ENCODE results near the gene STEAP2. TPM values are rescaled to one million over a fixed set of nuclear protein-coding genes. Genes with fewer than 3 reads are reported as not detected.

The STEAP2 gene
- total RNA-seq, 1 donor from 2014 or later = 18.7 TPM

DNA sequence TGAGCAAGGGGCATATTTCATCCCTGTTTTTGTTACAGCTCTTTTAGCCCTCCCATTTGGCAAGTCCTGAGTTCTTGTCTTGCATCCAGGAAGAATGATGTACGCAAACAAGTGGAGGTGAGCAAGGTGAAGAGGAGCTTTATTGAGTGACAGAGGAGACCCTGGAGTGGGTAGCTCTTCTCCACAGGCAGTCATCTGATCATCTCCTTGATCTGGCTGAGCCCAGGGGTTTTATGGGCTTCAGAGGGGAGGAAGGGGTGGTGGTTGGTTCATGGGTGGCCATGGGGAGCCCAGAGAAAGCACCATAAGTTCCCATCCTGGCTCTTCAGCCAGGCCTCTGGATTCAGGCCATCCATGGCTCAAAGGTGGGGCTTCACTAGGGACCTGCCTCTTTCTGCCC lies 35.3 kb upstream of the STEAP2 start:
- no peaks in the 10 kb centered on the region for H3K27me3 ChIP-seq
- no peak overlapping the region for H3K4me3 ChIP-seq
- no peak overlapping the region for H3K27ac ChIP-seq
- TF ChIP-seq, protein P1, sequence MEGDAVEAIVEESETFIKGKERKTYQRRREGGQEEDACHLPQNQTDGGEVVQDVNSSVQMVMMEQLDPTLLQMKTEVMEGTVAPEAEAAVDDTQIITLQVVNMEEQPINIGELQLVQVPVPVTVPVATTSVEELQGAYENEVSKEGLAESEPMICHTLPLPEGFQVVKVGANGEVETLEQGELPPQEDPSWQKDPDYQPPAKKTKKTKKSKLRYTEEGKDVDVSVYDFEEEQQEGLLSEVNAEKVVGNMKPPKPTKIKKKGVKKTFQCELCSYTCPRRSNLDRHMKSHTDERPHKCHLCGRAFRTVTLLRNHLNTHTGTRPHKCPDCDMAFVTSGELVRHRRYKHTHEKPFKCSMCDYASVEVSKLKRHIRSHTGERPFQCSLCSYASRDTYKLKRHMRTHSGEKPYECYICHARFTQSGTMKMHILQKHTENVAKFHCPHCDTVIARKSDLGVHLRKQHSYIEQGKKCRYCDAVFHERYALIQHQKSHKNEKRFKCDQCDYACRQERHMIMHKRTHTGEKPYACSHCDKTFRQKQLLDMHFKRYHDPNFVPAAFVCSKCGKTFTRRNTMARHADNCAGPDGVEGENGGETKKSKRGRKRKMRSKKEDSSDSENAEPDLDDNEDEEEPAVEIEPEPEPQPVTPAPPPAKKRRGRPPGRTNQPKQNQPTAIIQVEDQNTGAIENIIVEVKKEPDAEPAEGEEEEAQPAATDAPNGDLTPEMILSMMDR (IDR thresholded peaks at IDR 0.05) = no peak
- DNase-seq (ENCODE audit: low spot score in 2 of 2) = no peak
- H3K4me1 ChIP-seq = no peaks in the 10 kb centered on the region
- intact Hi-C loops (cut with DNase I) = no loop called here
- no peaks in the 10 kb centered on the region for H3K9me3 ChIP-seq
- no peaks in the 10 kb centered on the region for H3K36me3 ChIP-seq

DNA sequence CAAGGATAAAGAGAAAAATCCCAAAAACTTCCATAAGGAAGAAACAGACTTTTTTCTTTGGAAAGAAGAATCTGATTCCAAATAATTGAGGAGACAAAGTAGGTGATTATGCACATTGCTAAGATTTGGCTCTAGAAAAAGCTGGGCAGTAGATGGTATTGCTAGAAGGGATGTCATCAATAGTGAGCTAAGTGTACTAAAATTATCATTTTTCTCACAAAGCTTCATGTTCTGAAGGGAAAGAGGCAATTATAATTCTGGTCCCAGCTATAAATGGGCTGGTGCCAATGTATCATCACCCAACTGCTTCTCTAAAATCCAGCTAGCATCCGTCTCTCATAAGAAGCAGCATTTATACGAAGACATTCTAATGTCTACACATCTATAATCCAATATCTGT lies 33.4 kb upstream of the STEAP2 start:
- H3K27ac ChIP-seq = no peak overlapping the region
- no peaks in the 10 kb centered on the region for H3K4me1 ChIP-seq
- intact Hi-C loops (cut with DNase I) = no loop called here
- DNase-seq (ENCODE audit: low spot score in 2 of 2) = no peak
- H3K4me3 ChIP-seq = no peak overlapping the region
- H3K27me3 ChIP-seq = no peaks in the 10 kb centered on the region
- TF ChIP-seq, protein P1 (IDR thresholded peaks at IDR 0.05) = no peak
- H3K9me3 ChIP-seq = no peaks in the 10 kb centered on the region
- H3K36me3 ChIP-seq = no peaks in the 10 kb centered on the region

DNA sequence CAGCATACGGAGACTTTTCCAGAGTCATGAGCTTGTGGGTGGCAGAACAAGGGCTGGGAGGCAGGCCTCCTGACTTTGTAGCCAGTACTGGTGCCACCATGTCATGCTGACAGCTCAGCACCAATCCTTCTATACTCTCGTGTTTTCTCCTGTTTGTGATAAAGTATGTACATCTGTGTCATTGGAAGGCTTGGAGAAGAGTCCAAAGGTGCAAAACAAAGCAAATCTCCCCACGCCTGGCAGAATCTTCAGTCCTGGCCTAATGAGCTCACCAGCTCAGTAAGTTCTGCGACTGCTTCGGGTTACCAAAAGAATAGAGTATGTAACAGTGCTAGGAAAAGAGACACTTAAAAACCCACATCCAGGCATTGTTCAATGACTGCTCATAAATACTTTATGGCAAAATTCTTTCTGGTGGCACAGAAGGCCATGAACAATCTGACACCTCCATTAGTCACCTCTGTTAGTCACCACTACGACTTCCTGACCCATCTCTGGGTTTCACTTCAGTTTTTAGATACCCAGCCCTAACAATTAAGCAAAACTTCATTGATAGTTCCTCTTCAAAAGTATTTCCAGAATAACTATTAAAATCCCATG lies 32.8 kb upstream of the STEAP2 start:
- H3K4me3 ChIP-seq = no peak overlapping the region
- intact Hi-C loops (cut with DNase I) = no loop called here
- no peak overlapping the region for H3K27ac ChIP-seq
- TF ChIP-seq, protein P1 (IDR thresholded peaks at IDR 0.05) = no peak
- DNase-seq (ENCODE audit: low spot score in 2 of 2) = no peak
- H3K36me3 ChIP-seq = no peaks in the 10 kb centered on the region
- H3K4me1 ChIP-seq = no peaks in the 10 kb centered on the region
- H3K9me3 ChIP-seq = no peaks in the 10 kb centered on the region
- H3K27me3 ChIP-seq = no peaks in the 10 kb centered on the region

- H3K27me3 ChIP-seq = no peaks in the 10 kb centered on the region
- H3K9me3 ChIP-seq = no peaks in the 10 kb centered on the region
- H3K4me1 ChIP-seq = no peaks in the 10 kb centered on the region
- H3K36me3 ChIP-seq = no peaks in the 10 kb centered on the region
- no peak overlapping the region for H3K27ac ChIP-seq
- DNase-seq (ENCODE audit: low spot score in 2 of 2) = no peak
- intact Hi-C loops (cut with DNase I) = no loop called here
- TF ChIP-seq, protein P1 (IDR thresholded peaks at IDR 0.05) = no peak
- H3K4me3 ChIP-seq = no peak overlapping the region
These were observed 31.4 kb upstream of the STEAP2 start for GRCh38 chr7:90180011-90180585.

DNA sequence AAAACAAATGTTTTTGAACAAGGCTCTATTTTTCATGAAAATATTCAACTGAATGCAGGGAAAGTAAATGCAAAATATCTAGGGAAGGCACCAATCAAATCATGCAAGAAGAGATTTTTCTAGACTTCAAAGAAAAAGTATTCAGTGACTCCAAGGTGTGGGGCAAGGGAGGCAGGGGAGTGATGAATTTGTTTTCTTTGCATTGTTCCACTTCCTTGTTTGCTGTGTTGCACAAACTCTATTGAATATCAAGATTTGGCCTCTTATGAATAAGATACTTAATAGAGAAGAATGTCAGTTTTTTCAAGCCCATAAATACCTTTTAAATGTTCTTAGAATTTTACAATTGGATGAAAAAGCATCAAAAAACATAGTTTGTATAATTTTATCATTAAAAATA lies 30.9 kb upstream of the STEAP2 start:
- H3K36me3 ChIP-seq = no peaks in the 10 kb centered on the region
- TF ChIP-seq, protein P1 (IDR thresholded peaks at IDR 0.05) = no peak
- no peaks in the 10 kb centered on the region for H3K9me3 ChIP-seq
- no peak overlapping the region for H3K4me3 ChIP-seq
- H3K27ac ChIP-seq = no peak overlapping the region
- intact Hi-C loops (cut with DNase I) = no loop called here
- no peaks in the 10 kb centered on the region for H3K4me1 ChIP-seq
- no peak for DNase-seq (ENCODE audit: low spot score in 2 of 2)
- H3K27me3 ChIP-seq = no peaks in the 10 kb centered on the region
